HG02759 (cell line): ENCODE results near the gene HPCAL1.

Source experiments
- ATAC-seq: cut with Tn5 transposase; IDR thresholded peaks from one replicate; pipeline ENCODE4 v1.9.1; 2021; ENCODE audit warnings: mild to moderate bottlenecking, moderate library complexity; ENCODE audit not compliant: unreplicated experiment

HPCAL1 gene

GRCh38 chr2:10269291-10269690 lies 33.4 kb upstream of the HPCAL1 start:
- no peak for ATAC-seq

- no peak for ATAC-seq
Measured at GRCh38 chr2:10269711-10270610, 32.7 kb upstream of the HPCAL1 start.

- ATAC-seq: no peak
Measured at GRCh38 chr2:10271509-10271908, 31.2 kb upstream of the HPCAL1 start.

DNA sequence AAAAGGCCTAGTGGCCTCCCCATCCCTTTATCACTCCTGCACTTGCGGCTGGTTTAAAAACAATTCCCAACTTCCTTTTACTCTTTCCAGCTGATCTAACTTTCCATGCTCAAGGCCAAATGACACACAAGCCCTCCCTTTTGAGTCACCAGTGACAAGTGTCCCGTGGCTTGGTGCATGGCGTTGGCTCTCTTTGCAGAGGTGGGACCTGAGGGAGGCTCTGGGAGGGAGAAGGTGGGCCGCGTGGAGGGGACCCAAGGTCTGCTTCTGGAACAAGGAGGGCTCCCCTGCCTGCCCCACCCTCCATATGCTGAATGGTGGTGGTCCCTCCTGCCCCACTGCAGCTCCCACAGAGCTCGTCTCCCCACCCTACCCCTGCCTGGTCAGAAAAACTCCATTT lies 30.8 kb upstream of the HPCAL1 start:
- no peak for ATAC-seq

DNA sequence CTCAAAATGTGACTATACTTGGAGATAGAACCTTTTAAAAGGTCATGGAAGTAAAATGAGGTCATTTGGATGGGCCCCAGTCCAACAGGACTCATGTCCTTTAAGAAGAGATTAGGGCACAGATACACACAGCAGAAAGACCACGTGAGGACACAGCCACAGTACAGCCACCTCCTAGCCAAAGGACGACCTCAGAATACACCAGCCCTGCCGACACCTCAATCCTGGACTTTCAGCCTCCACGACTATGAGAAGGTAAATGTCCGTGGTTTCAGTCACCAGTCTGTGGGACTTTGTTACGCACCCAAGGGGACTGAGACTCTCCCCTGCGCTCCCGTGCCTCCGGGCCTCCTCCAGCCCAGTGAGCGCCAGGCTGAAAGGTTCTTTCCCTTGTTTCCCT lies 30.2 kb upstream of the HPCAL1 start:
- ATAC-seq: no peak

- ATAC-seq: no peak
Measured at GRCh38 chr2:10273215-10274175, 29.2 kb upstream of the HPCAL1 start.

- ATAC-seq: no peak
Measured at GRCh38 chr2:10274376-10274775, 28.3 kb upstream of the HPCAL1 start.

DNA sequence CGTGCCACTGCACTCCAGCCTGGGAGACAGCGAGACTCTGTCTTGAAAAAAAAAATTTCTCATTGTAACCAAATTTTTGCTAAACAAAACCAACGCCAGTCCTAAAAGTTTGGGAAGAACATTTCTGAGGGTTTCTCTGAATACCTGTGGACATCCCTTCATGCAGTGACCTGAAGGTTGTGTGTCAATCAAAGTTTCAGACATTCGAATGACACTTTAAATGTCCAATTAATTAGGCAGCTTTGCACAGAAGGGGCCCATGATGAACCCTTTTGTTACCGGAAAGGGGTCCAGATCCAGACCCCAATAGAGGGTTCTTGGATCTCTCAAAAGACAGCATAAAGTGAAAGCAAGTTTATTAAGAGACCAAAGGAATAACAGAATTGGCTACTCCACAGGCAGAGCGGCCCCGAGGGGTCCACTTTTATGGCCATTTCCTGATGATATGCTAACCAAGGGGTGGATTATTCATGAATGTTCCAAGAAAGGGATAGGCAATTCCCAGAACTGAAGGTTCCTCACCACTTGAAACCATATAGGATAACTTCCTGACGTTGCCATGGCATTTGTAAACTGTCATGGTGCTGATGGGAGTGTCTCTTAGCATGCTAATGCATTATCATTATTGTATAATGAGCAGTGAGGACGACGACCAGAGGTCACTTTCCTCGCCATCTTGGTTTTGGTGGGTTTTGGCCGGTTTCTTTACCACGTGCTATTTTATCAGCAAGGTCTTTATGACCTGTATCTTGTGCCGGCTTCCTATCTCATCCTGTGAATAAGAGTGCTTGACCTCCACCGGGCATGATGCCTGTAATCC lies 27.5 kb upstream of the HPCAL1 start:
- no peak for ATAC-seq

DNA sequence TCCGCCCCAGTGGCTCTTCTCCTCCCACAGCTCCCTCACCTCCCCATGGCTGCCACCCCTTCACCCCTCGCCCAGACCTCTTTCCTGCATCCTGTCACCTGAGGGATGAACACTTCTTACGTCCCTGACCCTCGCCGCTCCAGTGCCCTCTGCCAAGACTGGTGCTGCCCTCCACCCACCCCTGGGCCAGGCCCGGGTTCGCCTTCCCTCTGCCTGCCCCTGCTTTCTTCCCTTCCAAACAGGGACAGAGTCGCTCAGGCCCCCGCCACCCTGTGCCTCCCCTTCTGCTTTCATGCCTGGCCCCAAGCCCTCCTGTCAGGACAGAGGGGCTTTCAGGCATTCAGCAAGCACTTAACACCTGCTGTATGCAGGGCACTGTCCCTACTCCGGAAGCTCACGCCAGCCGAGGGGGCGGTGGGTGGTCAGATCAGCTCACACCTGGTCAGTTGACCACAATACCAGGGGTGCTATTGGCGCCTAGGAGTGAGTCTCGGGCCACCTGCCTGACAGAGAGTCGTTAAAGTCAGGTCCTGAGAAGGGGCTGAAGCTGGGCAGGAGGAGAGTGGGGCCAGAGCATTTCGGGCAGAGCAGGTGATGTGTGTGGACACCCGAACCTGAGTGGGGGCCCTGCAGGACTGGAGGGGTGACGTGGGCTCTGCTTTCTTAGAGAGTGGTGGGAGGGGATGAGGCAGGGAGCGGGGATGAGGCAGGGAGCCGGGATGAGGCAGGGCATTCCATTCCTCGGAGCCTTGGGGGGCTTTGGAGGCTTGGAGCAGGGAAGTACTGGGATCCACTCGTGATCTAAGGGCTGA lies 26.0 kb upstream of the HPCAL1 start:
- ATAC-seq: no peak

GRCh38 chr2:10277293-10278028 lies 25.2 kb upstream of the HPCAL1 start:
- ATAC-seq: no peak

DNA sequence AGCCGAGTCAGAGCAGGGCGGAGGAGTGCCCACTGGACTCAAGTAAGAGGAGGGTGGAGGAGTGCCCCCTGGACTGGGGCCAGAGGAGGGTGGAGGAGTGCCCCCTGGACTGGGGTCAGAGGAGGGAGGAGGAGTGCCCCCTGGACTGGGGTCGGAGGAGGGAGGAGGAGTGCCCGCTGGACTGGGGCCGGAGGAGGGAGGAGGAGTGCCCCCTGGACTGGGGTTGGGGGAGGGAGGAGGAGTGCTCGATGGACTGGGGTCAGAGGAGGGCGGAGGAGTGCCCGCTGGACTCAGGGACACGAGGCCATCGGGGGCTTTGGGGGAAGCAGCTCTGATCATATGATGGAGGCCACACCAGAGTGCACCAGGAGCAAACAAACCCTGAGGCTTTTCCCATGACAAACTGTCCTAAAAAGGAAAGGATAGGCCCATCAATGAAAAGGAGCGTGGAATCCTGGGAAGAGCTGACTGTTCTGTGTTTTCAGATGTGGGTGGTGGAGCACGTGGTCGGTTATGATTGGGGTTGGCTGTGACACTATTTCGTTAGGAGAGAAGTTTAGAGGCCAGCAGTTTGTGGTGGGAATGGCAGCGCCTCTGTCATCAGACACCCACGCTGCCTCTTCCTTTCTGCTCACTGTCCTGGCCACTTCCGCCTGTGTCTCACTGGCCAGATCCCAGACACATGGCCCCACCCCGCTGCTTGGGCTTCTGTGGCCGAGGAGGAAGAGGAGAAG lies 24.5 kb upstream of the HPCAL1 start:
- ATAC-seq: no peak

- ATAC-seq: no peak
Measured at GRCh38 chr2:10278763-10279471, 23.8 kb upstream of the HPCAL1 start.

GRCh38 chr2:10279472-10279870 lies 23.2 kb upstream of the HPCAL1 start:
- ATAC-seq: no peak

DNA sequence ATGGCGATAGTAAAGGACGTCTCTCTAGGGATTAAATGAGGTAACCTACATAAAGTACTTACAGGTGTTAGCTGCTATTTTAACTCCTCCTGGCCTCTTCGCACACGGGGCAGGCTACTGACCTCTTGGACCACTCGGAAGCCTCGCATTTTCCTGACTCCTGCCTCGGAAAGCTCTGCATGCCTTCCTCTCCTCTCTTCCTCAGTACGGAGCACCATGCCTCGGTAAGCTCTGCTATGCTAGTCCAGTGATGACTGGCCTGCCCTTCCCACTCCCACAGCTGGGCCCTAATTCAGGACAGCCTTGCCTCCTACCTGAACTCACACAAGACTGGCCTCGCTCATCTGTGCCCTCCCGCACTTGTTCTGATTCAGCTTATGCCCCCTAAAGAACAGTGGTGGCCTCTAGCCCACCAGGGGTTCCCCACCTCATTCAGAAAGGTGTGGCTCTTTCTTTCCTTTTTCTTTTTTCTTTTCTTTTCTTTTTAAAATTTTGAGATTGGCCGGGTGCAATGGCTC lies 22.7 kb upstream of the HPCAL1 start:
- no peak for ATAC-seq

DNA sequence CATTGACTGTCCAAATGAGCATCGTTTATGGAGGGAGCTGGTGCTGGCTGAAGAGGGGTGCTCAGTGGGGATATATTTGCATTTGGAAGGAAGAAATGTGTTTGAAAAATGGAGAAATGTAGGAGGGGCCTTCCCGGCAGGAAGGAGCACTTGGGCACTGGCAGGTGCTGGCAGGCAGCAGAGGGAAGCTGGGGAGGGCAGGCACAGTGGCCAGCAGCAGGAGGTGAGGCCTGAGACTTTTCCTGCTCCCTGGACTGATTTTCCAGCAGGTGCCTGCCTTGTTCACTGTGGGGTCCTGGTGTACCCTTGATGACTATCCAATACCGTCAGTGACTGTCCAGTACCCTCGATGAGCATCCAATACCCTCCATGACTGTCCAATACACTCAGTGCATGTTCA lies 20.8 kb upstream of the HPCAL1 start:
- no peak for ATAC-seq

DNA sequence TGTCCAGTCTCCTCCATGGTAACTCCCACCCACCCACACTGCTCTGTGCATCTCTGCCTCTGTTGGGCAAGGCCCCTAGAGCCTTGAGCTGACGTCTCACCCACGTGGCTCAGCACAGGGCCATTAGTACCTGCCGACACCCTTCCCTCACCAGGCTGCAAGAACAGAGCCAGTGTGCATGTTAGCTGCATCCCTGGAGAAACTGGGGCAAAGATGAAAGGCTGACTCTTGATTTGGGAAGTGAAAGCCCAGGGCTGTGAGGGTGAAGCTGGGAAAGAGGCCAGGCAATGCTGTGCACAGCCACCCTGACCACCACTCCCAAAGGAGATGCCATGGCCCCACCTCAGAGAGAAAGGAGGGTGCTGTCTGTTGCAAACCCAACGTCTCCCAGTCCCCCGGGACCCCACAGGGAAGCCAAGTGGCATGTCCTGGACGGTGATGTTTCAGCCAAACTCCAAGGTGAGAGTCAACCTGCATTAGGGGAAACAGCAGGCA lies 20.0 kb upstream of the HPCAL1 start:
- no peak for ATAC-seq
